Daoy (cell line): Measurements from ENCODE around the gene IFI27L1. TPM values are rescaled to one million over a fixed set of nuclear protein-coding genes. Genes with fewer than 3 reads are reported as not detected.
A peak's percentile ranks its signal among the peaks of the same experiment; 100 is the strongest.

ENCODE experiments used
- DNase-seq: peaks from one replicate; pipeline ENCODE4 v3.0.0-alpha.2; 2015; ENCODE audit warnings: low read depth
- total RNA-seq: library from RNA; depleted of rRNA; stranded (reverse); fragments of >200 nt; shearing (Covaris generic); gene quantifications from 2 replicates; pipeline ENCODE4 v1.2.3, GENCODE V29; 2014

The IFI27L1 gene
- total RNA-seq, 1 experiment from 2014 or later, result 15.6 TPM

GRCh38 chr14:94113908-94114588 lies 32.9 kb downstream of the IFI27L1 start:
- DNase-seq, result no peak

- DNase-seq, result no peak
These were observed 33.5 kb downstream of the IFI27L1 start for GRCh38 chr14:94114589-94115057.

- DNase-seq, result no peak
These were observed 34.0 kb downstream of the IFI27L1 start for GRCh38 chr14:94115058-94115591.

GRCh38 chr14:94115631-94116030 lies 34.5 kb downstream of the IFI27L1 start:
- DNase-seq, result no peak

GRCh38 chr14:94116701-94117100 lies 35.6 kb downstream of the IFI27L1 start:
- DNase-seq, result no peak

GRCh38 chr14:94117856-94118255 lies 36.7 kb downstream of the IFI27L1 start:
- no peak for DNase-seq

GRCh38 chr14:94119071-94119470 lies 38.0 kb downstream of the IFI27L1 start:
- DNase-seq, result no peak

- peak; percentile 43 for DNase-seq
These were observed 39.7 kb downstream of the IFI27L1 start for GRCh38 chr14:94120667-94121340.

- no peak for DNase-seq
These were observed 40.4 kb downstream of the IFI27L1 start for GRCh38 chr14:94121485-94121884.

- DNase-seq, result no peak
These were observed 41.3 kb downstream of the IFI27L1 start for GRCh38 chr14:94122438-94122837.

- DNase-seq, result no peak
These were observed 42.2 kb downstream of the IFI27L1 start for GRCh38 chr14:94123296-94123695.

GRCh38 chr14:94123868-94124267 lies 42.8 kb downstream of the IFI27L1 start:
- no peak for DNase-seq

GRCh38 chr14:94124582-94125377 lies 43.7 kb downstream of the IFI27L1 start:
- DNase-seq, result no peak

- DNase-seq, result no peak
These were observed 44.7 kb downstream of the IFI27L1 start for GRCh38 chr14:94125659-94126418.

GRCh38 chr14:94126419-94126677 lies 45.2 kb downstream of the IFI27L1 start:
- no peak for DNase-seq

- no peak for DNase-seq
These were observed 45.7 kb downstream of the IFI27L1 start for GRCh38 chr14:94126800-94127199.

- DNase-seq, result no peak
These were observed 46.2 kb downstream of the IFI27L1 start for GRCh38 chr14:94127330-94127729.

- DNase-seq, result no peak
These were observed 47.2 kb downstream of the IFI27L1 start for GRCh38 chr14:94128216-94128839.

- peak; percentile 92 for DNase-seq
These were observed 48.1 kb downstream of the IFI27L1 start, which contains the start of gene IFI27L2 for GRCh38 chr14:94129111-94129757. Gene IFI27L2, minus strand, starts transcription at chr14:94129604. Its CDS starts 40 bp downstream, at chr14:94129564.

GRCh38 chr14:94129758-94130414 lies 48.8 kb downstream of the IFI27L1 start:
- peak; percentile 80 for DNase-seq
